DND-41 (cell line): ENCODE data around the gene TMEM138.

Experiments used
- CTCF ChIP-seq: IDR thresholded peaks from 2 replicates; pipeline ENCODE4 v1.5.1; 2012; ENCODE audit warnings: borderline replicate concordance, low read length, moderate library complexity, mild to moderate bottlenecking; ENCODE audit not compliant: poor library complexity, severe bottlenecking; ENCODE audit errors: extremely low read depth
- EZH2 ChIP-seq: IDR thresholded peaks from 3 replicates; pipeline ENCODE4 v1.6.1; 2012; ENCODE audit warnings: borderline replicate concordance, low read depth, mild to moderate bottlenecking, moderate library complexity, low read length, inconsistent platforms; ENCODE audit not compliant: severe bottlenecking

DNA sequence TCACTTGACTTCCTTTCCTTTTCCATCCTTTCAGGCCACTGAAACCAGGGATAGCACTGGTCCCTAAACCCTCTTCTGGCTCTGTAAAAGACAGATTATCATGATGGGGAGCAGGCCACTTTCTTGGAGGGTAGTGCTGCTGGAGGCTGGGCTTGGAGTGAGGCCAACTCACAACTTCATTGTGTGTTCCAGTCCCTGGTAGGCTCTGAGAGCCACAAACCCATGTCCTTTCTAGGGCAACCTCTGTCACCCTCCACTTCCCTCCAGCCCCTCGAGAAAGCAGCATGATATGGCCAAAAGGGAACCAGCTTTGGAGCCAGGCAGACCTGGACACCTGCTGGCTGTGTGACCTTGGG, 26.8 kb upstream of the TMEM138 start:
- TF ChIP-seq CTCF (no peak), EZH2 (no peak)
